GM04503 (cell line): ENCODE measurements around the gene EML5.

Experiments
- DNase-seq: peaks from one replicate; pipeline ENCODE4 v3.0.0-alpha.2; 2012; ENCODE audit warnings: low read depth

Gene EML5

GRCh38 chr14:88707088-88707487 is 85.7 kb downstream of the EML5 start:
- no peak for DNase-seq

- peak; percentile 4 for DNase-seq
These were observed 86.3 kb downstream of the EML5 start for GRCh38 chr14:88706425-88706824.

GRCh38 chr14:88698651-88699050 is 94.1 kb downstream of the EML5 start:
- no peak for DNase-seq

GRCh38 chr14:88695870-88696269 is 96.9 kb downstream of the EML5 start:
- DNase-seq: no peak

- no peak for DNase-seq
These were observed 104.4 kb downstream of the EML5 start for GRCh38 chr14:88688386-88688785.

GRCh38 chr14:88683119-88683518 is 109.6 kb downstream of the EML5 start:
- DNase-seq: no peak

GRCh38 chr14:88682495-88683114 is 110.1 kb downstream of the EML5 start:
- DNase-seq: no peak

- DNase-seq: no peak
These were observed 110.8 kb downstream of the EML5 start for GRCh38 chr14:88681755-88682494.

- no peak for DNase-seq
These were observed 123.4 kb downstream of the EML5 start for GRCh38 chr14:88669346-88669745.

GRCh38 chr14:88668448-88669116 is 124.2 kb downstream of the EML5 start:
- no peak for DNase-seq

GRCh38 chr14:88667555-88668273 is 125.0 kb downstream of the EML5 start:
- DNase-seq: peak; percentile 26

- DNase-seq: no peak
These were observed 132.7 kb downstream of the EML5 start for GRCh38 chr14:88660056-88660455.

- DNase-seq: no peak
These were observed 153.5 kb downstream of the EML5 start for GRCh38 chr14:88639221-88639620.

- DNase-seq: no peak
These were observed 160.2 kb downstream of the EML5 start for GRCh38 chr14:88632512-88632911.

- no peak for DNase-seq
These were observed 161.7 kb downstream of the EML5 start for GRCh38 chr14:88631091-88631490.

GRCh38 chr14:88630565-88630964 is 162.2 kb downstream of the EML5 start:
- DNase-seq: no peak

GRCh38 chr14:88628462-88628861 is 164.3 kb downstream of the EML5 start:
- no peak for DNase-seq

- no peak for DNase-seq
These were observed 164.7 kb downstream of the EML5 start for GRCh38 chr14:88628033-88628432.

GRCh38 chr14:88625671-88626070 is 167.1 kb downstream of the EML5 start:
- DNase-seq: no peak

- DNase-seq: no peak
These were observed 171.7 kb downstream of the EML5 start for GRCh38 chr14:88621100-88621499.

GRCh38 chr14:88618476-88618875 is 174.3 kb downstream of the EML5 start:
- no peak for DNase-seq

- DNase-seq: no peak
These were observed 175.3 kb downstream of the EML5 start for GRCh38 chr14:88617479-88617878.

- no peak for DNase-seq
These were observed 176.1 kb downstream of the EML5 start for GRCh38 chr14:88616697-88617096.
